Thyroid gland (tissue), 4 donors: ENCODE results near the gene LCAT.

Source experiments
- CTCF ChIP-seq, 6 experiments: fragments of 200-600 bp in 3 of 6; fragments of 450-650 bp in 3 of 6; sonication (generic) in 3 of 6; IDR thresholded peaks; one replicate each; pipeline ENCODE4 v1.5.1; 2016 to 2019; ENCODE audit warnings: antibody characterized with exemption in 6 of 6, mild to moderate bottlenecking in 2 of 6, inconsistent platforms in 1 of 6, moderate library complexity in 1 of 6
- POLR2A ChIP-seq, 2 donors: fragments of 450-650 bp; IDR thresholded peaks; one replicate each; pipeline ENCODE4 v1.6.1; 2017; ENCODE audit warnings: antibody characterized with exemption in 2 of 2, mild to moderate bottlenecking in 2 of 2, moderate library complexity in 1 of 2

- TF ChIP-seq CTCF (IDR thresholded peaks at IDR 0.05) = no peak
- TF ChIP-seq POLR2A (IDR thresholded peaks at IDR 0.05) = no peak
Measured at GRCh38 chr16:67940446-67941089, 3.4 kb downstream of the LCAT start.
